Fibroblast of lung (primary cell): ENCODE results near the gene PMF1.

ENCODE experiments used
- EZH2 ChIP-seq: IDR thresholded peaks from 2 replicates; pipeline ENCODE4 v1.5.1; 2012; ENCODE audit warnings: low read length, control low read depth, mild to moderate bottlenecking; ENCODE audit errors: missing control alignments
- TF ChIP-seq, protein P1 (sequence below), 2 donors: IDR thresholded peaks in 1 of 2; conservative IDR thresholded peaks in 1 of 2; 1 replicate in 1 of 2; 2 replicates in 1 of 2; pipeline ENCODE4 v1.5.1; 2011 to 2012; ENCODE audit warnings: low read length in 2 of 2, control low read depth in 1 of 2, inconsistent platforms in 1 of 2, low read depth in 1 of 2, mild to moderate bottlenecking in 1 of 2

DNA sequence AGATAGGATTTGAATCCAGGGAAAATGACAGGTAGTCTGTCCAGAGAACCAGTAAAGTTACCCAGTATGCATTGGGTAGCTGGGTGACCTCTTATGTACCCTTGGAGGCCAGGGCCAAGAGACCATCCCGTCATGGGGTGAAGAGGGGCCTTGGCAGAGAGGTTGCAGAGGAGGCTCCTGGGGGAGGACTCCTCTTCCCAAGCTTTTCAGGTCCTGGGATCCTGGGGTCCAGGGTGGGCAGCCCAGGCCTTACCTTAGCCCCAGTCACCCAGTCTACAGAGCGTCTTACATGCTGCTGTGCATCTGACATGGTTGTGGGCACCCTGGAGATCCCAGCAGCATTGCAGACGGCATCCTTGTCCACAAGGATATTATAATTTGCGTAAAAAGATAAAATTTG lies 14.0 kb downstream of the PMF1 start:
- TF ChIP-seq, protein P1, sequence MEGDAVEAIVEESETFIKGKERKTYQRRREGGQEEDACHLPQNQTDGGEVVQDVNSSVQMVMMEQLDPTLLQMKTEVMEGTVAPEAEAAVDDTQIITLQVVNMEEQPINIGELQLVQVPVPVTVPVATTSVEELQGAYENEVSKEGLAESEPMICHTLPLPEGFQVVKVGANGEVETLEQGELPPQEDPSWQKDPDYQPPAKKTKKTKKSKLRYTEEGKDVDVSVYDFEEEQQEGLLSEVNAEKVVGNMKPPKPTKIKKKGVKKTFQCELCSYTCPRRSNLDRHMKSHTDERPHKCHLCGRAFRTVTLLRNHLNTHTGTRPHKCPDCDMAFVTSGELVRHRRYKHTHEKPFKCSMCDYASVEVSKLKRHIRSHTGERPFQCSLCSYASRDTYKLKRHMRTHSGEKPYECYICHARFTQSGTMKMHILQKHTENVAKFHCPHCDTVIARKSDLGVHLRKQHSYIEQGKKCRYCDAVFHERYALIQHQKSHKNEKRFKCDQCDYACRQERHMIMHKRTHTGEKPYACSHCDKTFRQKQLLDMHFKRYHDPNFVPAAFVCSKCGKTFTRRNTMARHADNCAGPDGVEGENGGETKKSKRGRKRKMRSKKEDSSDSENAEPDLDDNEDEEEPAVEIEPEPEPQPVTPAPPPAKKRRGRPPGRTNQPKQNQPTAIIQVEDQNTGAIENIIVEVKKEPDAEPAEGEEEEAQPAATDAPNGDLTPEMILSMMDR (conservative IDR thresholded peaks at IDR 0.05 in 1 of 2, IDR thresholded peaks at IDR 0.05 in 1 of 2; ENCODE audit: low read depth in 1 of 2, low read length in 2 of 2) = no peak
- TF ChIP-seq EZH2 = no peak
